Muscle layer of colon (tissue), 2 donors: Measurements from ENCODE around the gene EHBP1.

ENCODE experiments used
- H3K27ac ChIP-seq: one replicate; pipeline ENCODE4 v1.7.0; 2013; ENCODE audit warnings: low read depth, mild to moderate bottlenecking, low read length, moderate library complexity
- H3K27me3 ChIP-seq, 2 donors: one replicate each; pipeline ENCODE4 v1.7.0; 2013; ENCODE audit warnings: low read length in 2 of 2, mild to moderate bottlenecking in 2 of 2; ENCODE audit not compliant: insufficient read depth in 2 of 2, control insufficient read depth in 1 of 2
- H3K36me3 ChIP-seq: one replicate; pipeline ENCODE4 v1.7.0; 2013; ENCODE audit warnings: mild to moderate bottlenecking, low read length; ENCODE audit not compliant: insufficient read depth
- H3K4me1 ChIP-seq: one replicate; pipeline ENCODE4 v1.7.0; 2013; ENCODE audit warnings: mild to moderate bottlenecking, low read length; ENCODE audit not compliant: insufficient read depth
- H3K4me3 ChIP-seq, 2 donors: one replicate each; pipeline ENCODE4 v1.7.0; 2013; ENCODE audit warnings: low read length in 2 of 2, low read depth in 1 of 2, mild to moderate bottlenecking in 1 of 2, moderate library complexity in 1 of 2
- H3K9ac ChIP-seq: one replicate; pipeline ENCODE4 v1.7.0; 2013; ENCODE audit warnings: low read length
- H3K9me3 ChIP-seq: one replicate; pipeline ENCODE4 v1.7.0; 2013; ENCODE audit warnings: mild to moderate bottlenecking, low read length
- donor health status: abdominal sarcoma.
- donor health status: Adenocarcinoma of cecum.

Gene EHBP1

DNA sequence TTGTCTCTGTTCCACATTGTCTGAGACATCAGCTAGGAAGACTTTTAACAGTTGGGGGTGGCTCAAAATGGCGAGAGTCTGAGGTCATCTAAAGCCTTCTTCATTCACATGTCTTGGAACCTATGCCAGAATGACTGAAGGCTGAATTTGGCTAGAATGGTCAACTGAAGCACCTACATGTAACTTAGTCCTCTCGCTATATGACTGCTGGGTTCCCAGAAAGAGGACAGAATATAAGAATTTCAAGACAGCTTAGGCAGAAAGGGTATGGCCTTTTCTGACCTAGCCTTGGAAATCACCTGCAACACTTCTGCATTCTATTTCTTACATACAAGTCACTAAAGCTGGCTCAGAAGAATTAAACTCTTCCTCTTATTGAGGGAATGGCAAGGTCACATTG lies 269.5 kb downstream of the EHBP1 start:
- Histone ChIP-seq H3K9me3 (no peaks in the 10 kb centered on the region), H3K9ac (no peak overlapping the region), H3K27ac (no peak overlapping the region), H3K27me3 (no peaks in the 10 kb centered on the region), H3K4me1 (no peaks in the 10 kb centered on the region), H3K4me3 (no peak overlapping the region), H3K36me3 (peaks cover 9% of the 10 kb centered on the region)

GRCh38 chr2:62991605-62992004 lies 286.1 kb downstream of the EHBP1 start:
- Histone ChIP-seq H3K36me3 (peaks cover 24% of the 10 kb centered on the region), H3K27me3 (no peaks in the 10 kb centered on the region), H3K4me1 (no peaks in the 10 kb centered on the region), H3K9me3 (no peaks in the 10 kb centered on the region), H3K4me3 (no peak overlapping the region), H3K9ac (no peak overlapping the region), H3K27ac (no peak overlapping the region)

DNA sequence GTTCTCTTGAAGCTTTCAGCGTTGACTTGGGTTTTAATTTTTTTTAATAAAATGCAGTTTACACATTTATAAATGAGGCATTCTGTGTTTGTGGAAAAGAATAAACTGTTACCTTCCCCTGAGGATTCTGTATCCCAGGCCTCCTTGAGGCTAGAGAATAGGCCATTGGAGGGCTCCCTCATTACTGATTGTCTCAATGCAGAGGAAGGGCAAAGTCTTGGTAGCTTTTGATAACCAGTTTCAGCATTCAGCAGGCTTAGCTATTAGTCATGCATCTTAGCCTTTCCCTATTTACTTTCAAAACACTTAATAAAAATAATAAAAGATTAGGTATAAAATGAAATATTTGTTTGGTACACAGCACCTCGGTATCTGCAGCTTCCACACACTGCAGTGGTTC lies 287.0 kb downstream of the EHBP1 start:
- Histone ChIP-seq H3K27ac (no peak overlapping the region), H3K9me3 (no peaks in the 10 kb centered on the region), H3K36me3 (peaks cover 30% of the 10 kb centered on the region), H3K4me3 (no peak overlapping the region), H3K27me3 (no peaks in the 10 kb centered on the region), H3K4me1 (no peaks in the 10 kb centered on the region), H3K9ac (no peak overlapping the region)

GRCh38 chr2:62994206-62994605 lies 288.7 kb downstream of the EHBP1 start:
- Histone ChIP-seq H3K4me1 (no peaks in the 10 kb centered on the region), H3K4me3 (no peak overlapping the region), H3K9ac (no peak overlapping the region), H3K27ac (no peak overlapping the region), H3K36me3 (peaks cover 37% of the 10 kb centered on the region), H3K27me3 (no peaks in the 10 kb centered on the region), H3K9me3 (no peaks in the 10 kb centered on the region)

DNA sequence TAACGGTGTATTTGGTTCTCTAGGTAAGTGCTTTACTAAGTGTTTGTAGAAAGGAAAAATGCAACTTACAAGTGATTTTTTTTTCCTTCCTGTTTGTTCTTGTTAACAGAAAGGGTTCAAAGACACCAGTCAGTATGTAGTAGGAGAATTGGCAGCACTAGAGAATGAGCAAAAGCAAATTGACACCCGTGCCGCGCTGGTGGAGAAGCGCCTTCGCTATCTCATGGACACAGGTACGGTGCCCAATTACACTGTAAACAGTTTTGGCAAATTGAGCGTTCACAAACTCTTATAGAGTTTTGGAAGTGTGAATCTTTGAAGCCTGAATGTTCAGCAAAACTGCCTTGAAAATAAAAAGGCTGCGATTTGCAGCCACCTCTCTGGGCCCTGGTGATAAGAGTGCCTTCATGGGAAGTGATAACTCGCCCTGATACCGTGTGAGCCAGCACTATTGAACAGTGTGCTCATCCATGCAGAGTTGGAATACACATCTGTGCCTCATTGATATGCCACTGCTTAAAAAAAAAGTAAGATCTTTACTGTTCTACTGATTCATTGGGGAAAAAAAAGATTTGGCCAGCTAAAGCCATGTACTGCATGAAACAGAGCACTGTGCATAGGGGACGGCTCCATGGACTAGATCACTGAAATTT lies 291.1 kb downstream of the EHBP1 start:
- H3K9ac ChIP-seq, result no peak overlapping the region
- H3K27ac ChIP-seq, result no peak overlapping the region
- H3K4me1 ChIP-seq, result peaks cover 11% of the 10 kb centered on the region
- no peak overlapping the region for H3K4me3 ChIP-seq
- no peaks in the 10 kb centered on the region for H3K9me3 ChIP-seq
- no peaks in the 10 kb centered on the region for H3K27me3 ChIP-seq
- H3K36me3 ChIP-seq, result peaks cover 29% of the 10 kb centered on the region

- Histone ChIP-seq H3K27me3 (no peaks in the 10 kb centered on the region), H3K36me3 (peaks cover 27% of the 10 kb centered on the region), H3K9me3 (no peaks in the 10 kb centered on the region), H3K4me3 (no peak overlapping the region), H3K9ac (no peak overlapping the region), H3K27ac (no peak overlapping the region), H3K4me1 (peaks cover 11% of the 10 kb centered on the region)
Measured at GRCh38 chr2:62998949-62999348, 293.4 kb downstream of the EHBP1 start.

DNA sequence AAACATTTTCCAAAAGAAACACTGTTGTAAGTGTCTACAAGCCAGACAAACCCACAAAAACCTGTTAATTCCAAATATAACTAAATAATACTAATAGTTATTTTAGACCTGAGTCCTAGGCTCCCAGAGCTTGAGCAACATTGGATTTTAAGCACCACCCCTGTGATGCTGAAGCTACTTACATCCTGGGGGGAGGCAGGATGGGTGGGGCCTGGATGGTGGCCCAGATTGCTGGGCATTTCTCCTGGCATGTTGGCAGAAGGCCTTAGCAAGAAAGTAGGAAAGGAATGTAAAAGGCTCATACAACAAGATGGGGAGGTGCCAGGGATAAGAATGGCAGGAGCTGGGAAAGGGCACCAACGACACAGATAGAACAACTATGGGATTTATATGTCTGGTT lies 294.4 kb downstream of the EHBP1 start:
- Histone ChIP-seq H3K27ac (no peak overlapping the region), H3K4me1 (peaks cover 11% of the 10 kb centered on the region)

GRCh38 chr2:63000801-63001200 lies 295.3 kb downstream of the EHBP1 start:
- no peak overlapping the region for H3K27ac ChIP-seq

More for the DNA sequence above, 294.4 kb downstream of the EHBP1 start:
- H3K27me3 ChIP-seq, result no peaks in the 10 kb centered on the region
- H3K36me3 ChIP-seq, result peaks cover 22% of the 10 kb centered on the region
- H3K4me3 ChIP-seq, result no peak overlapping the region
- H3K9me3 ChIP-seq, result no peaks in the 10 kb centered on the region
- no peak overlapping the region for H3K9ac ChIP-seq

DNA sequence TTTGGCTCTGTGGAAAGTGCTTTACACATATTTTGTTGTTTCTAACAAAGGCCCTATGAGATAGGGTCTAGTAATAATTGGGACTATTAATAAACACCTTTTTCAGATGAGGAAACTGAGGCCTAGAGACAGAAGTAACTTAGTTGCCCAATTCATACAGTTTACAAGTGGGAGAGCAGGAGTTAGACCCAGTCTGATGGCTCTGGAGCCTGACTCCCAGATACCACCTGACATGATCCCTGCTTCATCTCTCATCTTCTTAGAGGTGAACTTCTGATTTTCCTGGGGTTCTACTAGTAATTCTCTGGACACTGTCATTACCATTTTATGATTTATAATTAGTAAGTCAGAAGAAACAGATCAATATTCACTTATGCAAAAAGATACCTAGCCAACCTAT lies 296.1 kb downstream of the EHBP1 start:
- Histone ChIP-seq H3K9ac (no peak overlapping the region), H3K27ac (no peak overlapping the region)

More at GRCh38 chr2:63000801-63001200, 295.3 kb downstream of the EHBP1 start:
- H3K4me1 ChIP-seq, result peaks cover 11% of the 10 kb centered on the region
- H3K9ac ChIP-seq, result no peak overlapping the region
- peaks cover 24% of the 10 kb centered on the region for H3K36me3 ChIP-seq
- H3K9me3 ChIP-seq, result no peaks in the 10 kb centered on the region
- no peaks in the 10 kb centered on the region for H3K27me3 ChIP-seq
- no peak overlapping the region for H3K4me3 ChIP-seq

DNA sequence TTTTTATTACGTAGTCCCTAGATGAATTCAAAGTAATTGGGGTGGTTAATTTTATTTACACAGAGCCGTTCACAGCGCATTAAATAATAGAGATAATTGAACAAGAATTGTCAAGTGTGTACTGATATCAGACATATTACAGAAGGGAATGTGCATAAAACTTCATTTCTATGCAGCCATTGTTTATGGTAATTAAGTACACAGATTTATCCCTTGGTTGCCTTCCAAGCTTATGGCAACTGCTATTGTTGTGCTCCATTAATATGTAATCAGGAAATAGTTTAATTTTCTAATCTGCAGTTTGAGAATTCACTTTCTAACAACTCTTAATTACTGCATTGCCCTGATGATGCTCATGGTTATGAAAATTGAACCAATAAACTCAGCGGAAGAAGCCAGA lies 297.8 kb downstream of the EHBP1 start:
- H3K27ac ChIP-seq, result no peak overlapping the region
- no peaks in the 10 kb centered on the region for H3K27me3 ChIP-seq
- H3K4me1 ChIP-seq, result peaks cover 11% of the 10 kb centered on the region
- peaks cover 11% of the 10 kb centered on the region for H3K36me3 ChIP-seq
- no peak overlapping the region for H3K9ac ChIP-seq
- H3K9me3 ChIP-seq, result no peaks in the 10 kb centered on the region
- H3K4me3 ChIP-seq, result no peak overlapping the region

More for the DNA sequence above, 296.1 kb downstream of the EHBP1 start:
- H3K27me3 ChIP-seq, result no peaks in the 10 kb centered on the region
- peaks cover 19% of the 10 kb centered on the region for H3K36me3 ChIP-seq
- H3K4me3 ChIP-seq, result no peak overlapping the region
- H3K4me1 ChIP-seq, result peaks cover 11% of the 10 kb centered on the region
- H3K9me3 ChIP-seq, result no peaks in the 10 kb centered on the region

- Histone ChIP-seq H3K4me1 (no peaks in the 10 kb centered on the region), H3K4me3 (no peak overlapping the region), H3K36me3 (peaks cover 6% of the 10 kb centered on the region), H3K27ac (no peak overlapping the region), H3K9me3 (no peaks in the 10 kb centered on the region), H3K27me3 (no peaks in the 10 kb centered on the region), H3K9ac (no peak overlapping the region)
Measured at GRCh38 chr2:63007813-63008458, 302.4 kb downstream of the EHBP1 start.

GRCh38 chr2:63008838-63009237 lies 303.3 kb downstream of the EHBP1 start:
- Histone ChIP-seq H3K4me3 (no peak overlapping the region), H3K9ac (no peak overlapping the region), H3K9me3 (no peaks in the 10 kb centered on the region), H3K27ac (no peak overlapping the region), H3K4me1 (no peaks in the 10 kb centered on the region), H3K36me3 (peaks cover 7% of the 10 kb centered on the region), H3K27me3 (no peaks in the 10 kb centered on the region)
